Esophagus muscularis mucosa (tissue), 3 donors: Measurements from ENCODE around the gene CAMSAP2.

Experiments
- CTCF ChIP-seq, 3 experiments: fragments of 200-600 bp in 2 of 3; fragments of 450-650 bp in 1 of 3; sonication (generic) in 2 of 3; IDR thresholded peaks; one replicate each; pipeline ENCODE4 v1.5.1; 2017 to 2019; ENCODE audit warnings: antibody characterized with exemption in 3 of 3, mild to moderate bottlenecking in 2 of 3, moderate library complexity in 1 of 3
- POLR2A ChIP-seq: fragments of 450-650 bp; IDR thresholded peaks from one replicate; pipeline ENCODE4 v1.6.1; 2017; ENCODE audit warnings: antibody characterized with exemption, moderate library complexity, mild to moderate bottlenecking, low read depth

- no peak for TF ChIP-seq POLR2A
- TF ChIP-seq CTCF (IDR thresholded peaks at IDR 0.05), result no peak
Measured at GRCh38 chr1:200767321-200767720, 28.6 kb downstream of the CAMSAP2 start.
